Esophagus muscularis mucosa (tissue), 3 donors: Measurements from ENCODE around the gene RPS6KA2.

ENCODE experiments used
- POLR2A ChIP-seq: fragments of 450-650 bp; IDR thresholded peaks from one replicate; pipeline ENCODE4 v1.6.1; 2017; ENCODE audit warnings: antibody characterized with exemption, moderate library complexity, mild to moderate bottlenecking, low read depth
- POLR2AphosphoS5 ChIP-seq, 2 donors: sonication (generic); formaldehyde crosslinking; IDR thresholded peaks; one replicate each; pipeline ENCODE4 v1.6.1; 2017; ENCODE audit warnings: antibody characterized with exemption in 2 of 2
- TF ChIP-seq, protein P1 (sequence below), 3 experiments: fragments of 200-600 bp in 2 of 3; fragments of 450-650 bp in 1 of 3; sonication (generic) in 2 of 3; IDR thresholded peaks; one replicate each; pipeline ENCODE4 v1.5.1; 2017 to 2019; ENCODE audit warnings: antibody characterized with exemption in 3 of 3, mild to moderate bottlenecking in 2 of 3, moderate library complexity in 1 of 3

GRCh38 chr6:166604911-166605310, 22.1 kb downstream of the RPS6KA2 start:
- TF ChIP-seq POLR2A, result no peak
- TF ChIP-seq POLR2AphosphoS5 (IDR thresholded peaks at IDR 0.05), result no peak
- TF ChIP-seq, protein P1, sequence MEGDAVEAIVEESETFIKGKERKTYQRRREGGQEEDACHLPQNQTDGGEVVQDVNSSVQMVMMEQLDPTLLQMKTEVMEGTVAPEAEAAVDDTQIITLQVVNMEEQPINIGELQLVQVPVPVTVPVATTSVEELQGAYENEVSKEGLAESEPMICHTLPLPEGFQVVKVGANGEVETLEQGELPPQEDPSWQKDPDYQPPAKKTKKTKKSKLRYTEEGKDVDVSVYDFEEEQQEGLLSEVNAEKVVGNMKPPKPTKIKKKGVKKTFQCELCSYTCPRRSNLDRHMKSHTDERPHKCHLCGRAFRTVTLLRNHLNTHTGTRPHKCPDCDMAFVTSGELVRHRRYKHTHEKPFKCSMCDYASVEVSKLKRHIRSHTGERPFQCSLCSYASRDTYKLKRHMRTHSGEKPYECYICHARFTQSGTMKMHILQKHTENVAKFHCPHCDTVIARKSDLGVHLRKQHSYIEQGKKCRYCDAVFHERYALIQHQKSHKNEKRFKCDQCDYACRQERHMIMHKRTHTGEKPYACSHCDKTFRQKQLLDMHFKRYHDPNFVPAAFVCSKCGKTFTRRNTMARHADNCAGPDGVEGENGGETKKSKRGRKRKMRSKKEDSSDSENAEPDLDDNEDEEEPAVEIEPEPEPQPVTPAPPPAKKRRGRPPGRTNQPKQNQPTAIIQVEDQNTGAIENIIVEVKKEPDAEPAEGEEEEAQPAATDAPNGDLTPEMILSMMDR (IDR thresholded peaks at IDR 0.05), result no peak
